HG02870 (cell line): Measurements from ENCODE around the gene CREG2.
"Not testable (repeated sequence)": the region's sequence is repeated elsewhere in the genome, so short reads cannot be mapped to it uniquely, and the experiment has no call there.

ENCODE experiments used
- ATAC-seq: cut with Tn5 transposase; IDR thresholded peaks from one replicate; pipeline ENCODE4 v1.9.1; 2021; ENCODE audit warnings: mild to moderate bottlenecking, moderate library complexity; ENCODE audit not compliant: unreplicated experiment

Gene CREG2

DNA sequence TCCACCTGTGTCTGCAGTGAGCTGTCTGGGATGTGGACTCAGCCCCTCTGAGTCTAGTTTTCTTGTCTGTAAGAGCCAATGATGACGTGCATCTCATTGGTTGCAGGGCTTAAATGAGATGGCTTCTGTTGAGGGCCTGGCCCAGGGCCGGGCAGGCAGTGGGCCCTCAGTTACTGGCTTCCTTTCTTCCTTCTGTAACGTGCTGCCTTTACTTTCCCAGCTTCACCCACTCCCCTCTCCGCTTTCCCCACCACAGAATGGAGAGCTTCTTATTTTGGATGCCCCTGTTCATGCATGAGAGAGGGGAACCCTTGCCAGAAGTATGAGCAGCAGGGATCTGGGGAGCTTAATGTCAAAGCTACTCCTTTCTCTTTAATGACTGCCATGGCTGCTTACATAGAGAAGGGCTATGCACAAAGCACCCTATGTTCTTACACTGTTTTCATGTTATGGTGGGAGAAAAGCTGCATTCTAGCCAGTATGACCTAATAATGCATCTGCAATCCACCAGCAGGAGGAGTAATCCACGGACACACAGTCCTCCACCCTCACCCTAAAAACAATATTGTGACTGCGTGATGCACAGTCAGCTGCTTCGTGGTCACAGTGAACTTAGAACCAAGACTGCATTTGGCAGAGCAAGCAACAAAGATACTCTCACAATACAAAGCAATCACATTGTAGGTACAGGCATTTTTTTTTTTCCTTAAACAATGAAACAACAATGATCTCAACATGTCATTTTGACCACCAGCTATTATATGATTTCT is 37.2 kb downstream of the CREG2 start:
- no peak for ATAC-seq

DNA sequence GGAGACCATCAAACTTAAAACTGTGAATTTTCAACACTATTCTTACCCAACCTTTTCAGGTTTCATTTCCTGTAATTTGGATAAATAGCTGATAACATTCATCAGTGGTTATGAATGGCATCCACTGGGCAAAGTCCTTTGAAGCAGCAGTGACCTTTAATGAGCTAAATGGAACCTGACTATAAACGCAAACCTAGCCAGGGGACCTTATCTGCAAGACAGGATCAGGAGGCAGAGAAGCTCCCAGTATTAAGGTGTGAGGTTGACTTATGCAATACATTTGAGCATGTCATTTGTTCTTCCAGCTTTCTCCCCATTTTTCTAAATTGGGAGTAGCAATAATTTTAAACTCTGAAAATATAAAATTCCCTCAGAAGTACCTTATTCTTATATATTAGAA is 38.4 kb downstream of the CREG2 start:
- no peak for ATAC-seq

DNA sequence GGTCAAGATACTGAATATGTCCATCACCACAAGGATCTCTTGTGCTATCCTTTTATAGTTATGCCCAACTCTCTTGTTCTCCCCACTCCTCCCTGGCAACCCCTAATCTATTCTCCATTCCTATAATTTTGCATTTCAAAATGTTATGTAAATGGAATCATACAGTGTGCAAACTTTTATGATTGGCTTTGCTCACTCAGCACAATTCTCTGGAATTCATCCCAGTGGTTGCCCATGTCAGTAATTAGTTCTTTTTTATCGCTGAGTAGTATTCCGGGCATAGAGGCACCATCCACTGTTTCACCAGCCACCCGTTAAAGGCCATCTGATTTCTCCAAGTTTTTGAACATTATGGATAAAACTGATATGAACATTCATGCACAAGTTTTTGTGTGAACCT is 40.4 kb downstream of the CREG2 start:
- ATAC-seq, result no peak

DNA sequence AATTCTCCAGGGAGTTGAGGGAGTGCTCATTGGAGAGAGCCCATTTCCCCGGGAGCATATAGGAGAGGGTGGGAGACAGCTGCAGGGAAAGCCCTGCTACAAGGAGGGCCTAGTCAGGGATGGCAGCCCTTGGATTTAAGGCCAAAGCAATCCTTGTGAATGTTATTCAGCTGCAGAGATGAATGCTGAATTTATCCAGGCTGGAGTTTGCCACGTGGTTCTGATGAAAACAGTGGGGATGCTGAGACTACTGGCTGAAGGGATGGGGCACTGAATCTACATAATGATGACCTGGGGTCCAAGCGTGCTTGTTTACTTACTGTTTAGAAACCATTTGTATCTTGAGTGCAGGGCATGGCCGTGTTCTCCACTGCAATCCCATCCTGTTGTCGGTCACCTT is 43.2 kb downstream of the CREG2 start:
- no peak for ATAC-seq

DNA sequence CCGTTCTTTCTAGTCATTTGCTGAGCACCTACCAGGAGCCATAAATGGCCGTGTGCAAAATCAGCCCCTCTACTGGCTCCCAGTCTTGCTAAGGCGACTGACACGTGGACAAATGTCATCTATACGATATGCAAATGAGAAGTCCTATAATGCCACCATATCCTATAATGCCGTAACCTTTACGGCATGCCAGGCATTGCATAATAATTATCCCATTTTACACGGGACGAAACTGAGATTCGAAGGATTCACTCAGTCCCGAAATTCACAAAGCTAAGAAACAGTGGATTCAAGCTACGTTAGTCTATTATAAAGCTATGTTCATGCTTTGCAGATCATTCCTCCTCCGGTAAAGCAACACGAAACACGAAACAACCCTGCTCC is 44.7 kb downstream of the CREG2 start:
- no peak for ATAC-seq

DNA sequence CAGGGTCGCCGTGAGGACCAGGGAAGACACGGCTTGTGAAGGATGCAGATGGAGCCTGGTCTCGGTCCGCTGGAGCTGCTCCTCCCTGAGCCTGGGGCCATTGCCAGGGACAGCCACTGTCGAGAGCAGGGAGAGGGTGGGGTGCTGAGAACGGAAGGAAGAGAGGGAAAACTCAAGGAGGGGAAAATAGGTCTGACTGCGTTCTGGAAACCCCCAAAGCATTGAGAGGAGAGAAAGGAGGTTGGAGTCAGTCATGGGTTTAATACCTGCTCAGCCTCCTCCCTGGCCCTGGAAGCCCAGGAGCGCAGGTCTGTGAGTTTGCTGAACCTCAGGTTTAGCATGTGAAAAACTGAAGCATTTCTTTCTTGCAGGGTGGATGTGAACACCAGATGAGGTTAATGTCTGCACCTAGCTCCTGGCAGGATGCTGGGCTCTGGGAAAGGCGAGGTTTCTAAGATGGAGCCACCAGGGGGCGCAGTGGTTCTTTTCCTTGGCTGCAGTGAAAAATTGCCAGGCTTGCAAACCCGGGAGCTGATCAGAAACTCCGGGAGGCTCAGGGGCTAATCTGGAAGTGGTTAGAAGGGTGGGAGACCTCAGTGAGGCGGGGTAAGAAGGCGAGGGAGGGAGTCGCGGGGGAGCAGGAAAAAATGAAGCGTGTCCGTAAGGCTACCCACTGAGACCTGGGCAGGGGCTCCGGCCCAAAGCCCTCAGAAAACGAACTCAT is 45.2 kb downstream of the CREG2 start:
- no peak for ATAC-seq

DNA sequence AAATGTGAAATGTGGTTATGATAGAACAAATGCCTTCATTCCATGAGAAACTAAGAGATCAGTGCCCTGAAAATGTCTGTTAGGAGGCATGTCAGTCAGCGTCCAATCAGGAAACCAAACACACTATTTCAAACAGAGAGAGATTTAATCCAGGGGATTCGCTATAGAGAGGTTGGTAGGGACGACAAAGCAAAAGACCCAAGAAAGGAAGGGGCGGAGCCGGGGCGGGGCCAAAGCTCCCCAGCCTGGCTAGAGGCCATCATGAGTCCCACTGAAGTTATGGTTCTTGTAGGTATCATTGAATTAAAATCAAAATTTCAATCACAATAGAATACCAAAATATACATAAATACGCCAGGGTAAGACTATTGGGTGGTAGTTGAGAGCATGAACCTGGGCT is 45.9 kb downstream of the CREG2 start:
- ATAC-seq, result no peak

DNA sequence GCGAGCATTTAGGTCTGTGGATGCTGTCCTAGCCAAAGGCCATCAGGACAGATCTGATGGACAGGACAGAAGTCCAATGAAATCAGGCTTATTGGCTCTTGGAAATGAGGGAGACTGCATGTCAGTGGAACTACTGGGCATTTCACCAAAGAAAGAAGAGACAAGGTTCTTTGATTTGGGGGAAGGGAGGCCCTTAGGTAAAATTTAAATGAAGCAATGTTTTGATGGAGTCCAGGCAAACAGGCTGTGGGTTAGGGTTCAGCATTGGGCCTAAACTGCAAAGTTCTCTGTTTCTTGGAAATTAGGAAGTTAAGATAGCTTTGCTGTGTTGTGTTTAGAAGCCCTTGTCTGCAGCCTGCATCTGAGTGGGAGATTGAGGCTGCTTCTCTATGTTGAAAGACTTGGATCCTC is 47.2 kb downstream of the CREG2 start:
- no peak for ATAC-seq

DNA sequence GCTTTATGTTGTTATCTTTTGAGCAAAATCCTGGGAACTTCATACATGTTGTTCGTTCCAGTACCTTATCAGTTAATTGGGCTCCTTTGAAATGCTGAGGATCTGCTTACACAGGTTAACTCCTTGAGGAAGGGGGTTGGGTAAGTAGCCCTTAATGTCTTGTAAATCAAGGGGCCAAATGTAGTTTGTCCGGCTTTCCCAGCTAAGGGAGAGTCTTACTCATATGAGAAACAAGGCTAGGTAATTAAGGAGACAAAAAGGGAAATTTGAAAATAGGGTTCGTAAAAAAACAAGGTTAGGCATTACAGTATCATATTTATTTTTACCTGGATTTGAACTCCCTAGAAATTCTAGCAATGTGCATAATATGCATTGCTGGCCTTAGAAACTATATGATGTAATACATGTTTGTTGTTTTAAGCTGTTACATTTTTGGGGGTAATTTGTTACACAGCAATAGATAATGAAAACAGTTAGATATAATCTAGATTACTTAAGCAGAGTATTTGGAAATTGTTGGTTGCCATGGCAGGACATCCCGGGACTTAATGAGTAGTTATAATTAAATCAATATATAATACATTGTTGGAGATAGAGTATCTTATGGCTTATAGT is 47.9 kb downstream of the CREG2 start:
- ATAC-seq, result no peak

DNA sequence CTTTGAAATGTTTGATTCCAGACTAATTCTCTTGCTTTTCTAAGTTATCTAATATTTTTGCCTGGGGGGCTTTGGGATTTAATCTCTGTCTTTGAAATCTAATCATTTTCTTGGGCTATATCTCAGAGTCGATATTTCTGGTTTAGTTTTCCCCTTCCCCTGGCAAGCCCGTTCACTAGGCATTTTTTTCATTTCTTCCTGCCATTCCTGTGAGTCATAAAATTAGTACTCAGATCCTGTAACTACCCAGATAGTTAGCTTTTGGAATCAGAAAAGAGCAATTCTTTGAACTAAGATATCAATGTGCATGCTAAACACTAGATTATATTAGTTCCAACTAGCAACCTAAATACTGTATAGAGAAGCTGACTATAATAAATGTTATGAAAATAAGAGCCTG is 49.4 kb downstream of the CREG2 start:
- ATAC-seq, result no peak

DNA sequence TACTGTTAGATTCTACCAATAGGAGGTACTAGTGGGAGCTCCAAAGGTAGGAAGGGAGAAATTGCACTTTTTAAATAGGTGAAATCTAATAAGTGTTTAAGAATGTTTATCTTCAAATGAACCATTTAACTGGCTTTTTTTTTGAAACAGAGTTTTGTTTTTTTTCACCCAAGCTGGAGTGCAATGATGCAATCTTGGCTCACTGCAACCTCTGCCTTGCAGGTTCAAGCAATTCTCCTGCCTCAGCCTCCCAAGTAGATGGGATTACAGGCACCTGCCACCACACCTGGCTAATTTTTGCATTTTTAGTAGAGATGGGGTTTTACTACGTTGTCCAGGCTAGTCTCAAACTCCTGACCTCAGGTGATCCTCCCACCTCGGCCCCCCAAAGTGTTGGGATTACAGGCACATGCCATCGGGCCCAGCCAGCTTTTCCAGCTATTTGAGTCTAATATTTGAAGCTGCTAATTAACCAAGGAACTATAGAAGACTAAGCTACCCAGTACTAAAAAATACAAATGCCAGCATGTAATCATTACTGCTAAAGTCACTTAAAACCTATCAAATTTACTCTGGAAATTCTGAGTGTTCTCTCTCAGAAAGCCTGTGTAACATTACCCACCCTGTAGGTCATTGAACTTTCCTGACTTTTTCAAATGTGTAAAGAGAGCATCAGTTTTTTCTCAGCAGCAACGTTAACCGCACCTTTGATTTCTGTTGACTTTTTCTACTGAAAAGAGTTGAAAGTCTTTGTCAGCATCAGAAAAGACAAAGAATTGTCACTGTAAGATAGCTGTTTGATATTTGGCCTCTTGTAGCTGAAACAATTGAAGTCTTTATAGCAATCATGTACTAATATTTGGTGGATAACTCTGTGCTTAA is 54.2 kb downstream of the CREG2 start:
- no peak for ATAC-seq

DNA sequence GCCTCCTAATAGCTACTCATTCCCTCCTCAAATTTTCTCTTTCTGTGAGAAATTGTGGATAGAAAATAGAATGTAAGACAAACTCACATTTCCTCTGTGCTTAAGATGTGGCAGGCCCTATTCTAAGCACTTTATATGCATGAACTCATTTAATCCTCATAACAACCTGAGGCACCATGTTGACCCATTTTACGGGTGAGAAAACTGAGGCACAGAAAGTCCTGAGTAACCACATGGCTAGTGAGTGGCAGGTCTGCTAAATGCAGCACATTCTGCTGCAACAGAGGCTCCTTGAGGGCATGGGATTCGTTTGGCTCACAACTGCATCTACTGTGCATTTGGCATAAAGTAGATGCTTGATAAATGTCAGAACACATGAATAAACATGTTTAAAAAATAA is 56.1 kb downstream of the CREG2 start:
- ATAC-seq, result no peak

DNA sequence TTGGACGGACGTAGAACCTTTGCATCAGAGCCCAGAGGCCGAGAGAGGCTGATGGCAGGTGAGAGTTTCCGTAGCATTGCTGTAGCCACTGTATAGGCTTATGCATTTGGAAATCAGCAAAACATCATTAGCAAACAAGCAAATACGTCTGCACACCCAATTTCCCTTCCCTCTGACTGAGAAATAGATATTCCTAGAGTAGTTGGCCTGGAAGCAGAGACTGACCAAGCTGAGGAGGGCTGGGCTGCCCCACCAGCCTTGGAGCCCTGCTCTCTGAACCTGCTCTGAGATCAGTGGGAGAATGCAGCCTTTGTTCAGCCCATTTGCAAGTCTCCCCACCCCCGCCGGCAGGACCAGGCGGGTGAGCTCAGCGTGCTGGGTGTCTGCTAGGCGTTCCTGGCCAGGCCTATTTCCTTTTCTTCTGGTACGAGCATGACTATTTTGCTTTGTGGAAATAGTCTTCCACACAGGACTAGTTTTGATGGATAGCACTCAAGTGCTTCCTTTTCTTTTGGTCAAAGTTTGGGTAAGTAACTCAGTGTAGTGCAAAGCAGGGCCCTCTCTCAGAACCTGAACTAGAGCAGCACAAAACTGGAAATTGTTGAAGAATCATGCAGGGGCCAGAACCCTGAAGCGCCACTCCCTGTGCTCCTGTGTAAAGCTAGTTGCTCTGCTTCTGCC is 56.9 kb downstream of the CREG2 start:
- ATAC-seq, result no peak

DNA sequence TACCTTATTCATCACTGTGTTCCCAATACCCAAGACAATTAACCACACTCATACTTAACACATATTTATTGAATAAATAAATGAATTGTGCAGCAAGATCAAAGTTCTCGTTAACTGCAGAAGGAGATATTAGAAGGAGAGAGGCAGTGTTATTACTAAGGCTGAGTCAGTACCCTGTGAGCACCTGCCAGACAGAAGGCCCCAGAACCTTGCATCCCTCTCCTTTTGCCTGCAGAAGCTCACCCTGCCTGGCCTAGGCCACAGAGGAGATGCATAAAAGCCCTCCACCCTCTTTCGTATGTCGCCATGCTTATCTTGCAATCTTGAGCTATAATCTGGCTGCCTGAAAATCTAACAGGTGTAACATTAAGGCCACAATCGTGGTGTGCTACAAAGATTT is 58.3 kb downstream of the CREG2 start:
- ATAC-seq, result no peak

DNA sequence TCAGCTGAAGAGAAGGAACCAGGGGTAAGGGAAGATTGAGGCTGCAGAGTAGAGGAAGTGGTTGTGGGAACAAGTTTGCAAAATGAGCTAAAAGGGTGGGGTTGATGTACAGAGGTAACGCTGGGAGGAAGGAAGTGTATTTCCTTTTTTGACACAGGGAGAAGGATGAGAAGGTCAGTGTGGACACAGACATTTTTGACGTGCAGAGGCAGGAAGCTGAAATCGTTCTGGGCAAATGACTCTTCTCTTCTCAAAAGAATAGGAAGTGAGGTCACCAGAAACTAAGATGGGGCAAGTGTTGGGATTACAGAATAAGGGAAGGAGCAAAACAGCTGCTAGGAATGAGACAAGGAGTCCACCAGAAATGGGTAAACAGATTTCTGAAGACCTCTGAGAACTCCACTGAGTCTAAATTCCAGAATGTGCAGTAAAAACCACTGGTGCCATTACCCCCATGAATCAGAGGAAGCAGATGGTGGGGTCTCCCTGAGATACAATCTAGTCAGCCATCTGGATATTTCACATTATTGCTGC is 58.8 kb downstream of the CREG2 start:
- ATAC-seq, result no peak

DNA sequence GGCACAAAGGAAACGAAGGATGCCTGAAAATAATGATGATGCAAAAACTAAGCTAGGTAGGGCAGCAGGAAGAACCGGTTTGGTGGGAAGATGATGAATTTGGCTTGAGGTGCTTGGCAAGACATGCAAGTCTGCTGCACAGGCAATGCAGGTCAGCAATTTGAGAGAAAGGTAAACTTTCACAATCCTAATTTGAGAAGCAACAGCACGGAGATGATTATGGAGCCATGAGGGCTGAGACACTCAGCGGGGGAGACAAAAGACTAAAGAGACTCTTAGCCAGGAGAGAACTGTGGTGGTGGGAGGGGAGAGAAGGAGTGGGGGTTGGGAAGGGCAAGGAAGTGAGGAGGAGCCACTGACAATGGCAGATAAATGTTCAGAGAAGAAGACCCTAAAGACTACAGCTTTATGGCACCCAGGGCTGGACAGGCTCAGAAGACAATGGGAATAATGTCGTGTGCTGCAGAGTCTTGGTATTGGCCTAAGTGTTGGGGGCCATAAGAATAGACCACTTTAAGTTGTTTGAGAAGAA is 59.4 kb downstream of the CREG2 start:
- no peak for ATAC-seq

DNA sequence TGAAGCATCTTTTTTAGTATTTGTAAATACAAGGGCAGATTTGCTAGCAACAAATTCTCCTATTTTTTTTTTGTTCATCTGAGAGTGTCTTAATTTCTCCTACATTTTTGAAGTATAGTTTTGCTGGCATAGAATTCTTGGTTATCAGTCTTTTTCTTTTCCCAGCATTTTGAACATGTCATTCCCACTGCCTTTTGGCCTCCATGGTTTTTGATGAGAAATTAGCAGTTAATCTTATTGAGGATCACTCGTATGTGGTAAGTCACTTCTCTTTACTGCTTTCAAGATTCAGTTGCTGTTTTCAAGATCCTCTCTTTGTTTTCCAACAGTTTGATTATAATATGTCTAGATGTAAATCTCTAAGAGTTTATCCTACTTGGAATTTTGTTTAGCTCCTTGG is 61.9 kb downstream of the CREG2 start:
- no peak for ATAC-seq

DNA sequence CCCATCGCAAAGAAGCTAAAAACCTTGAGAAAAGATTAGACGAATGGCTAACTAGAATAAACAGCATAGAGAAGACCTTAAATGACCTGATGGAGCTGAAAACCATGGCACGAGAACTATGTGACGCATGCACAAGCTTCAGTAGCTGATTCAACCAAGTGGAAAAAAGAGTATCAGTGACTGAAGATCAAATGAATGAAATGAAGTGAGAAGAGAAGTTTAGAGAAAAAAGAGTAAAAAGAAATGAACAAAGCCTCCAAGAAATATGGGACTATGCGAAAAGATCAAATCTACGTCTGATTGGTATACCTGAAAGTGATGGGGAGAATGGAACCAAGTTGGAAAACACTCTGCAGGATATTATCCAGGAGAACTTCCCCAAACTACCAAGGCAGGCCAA is 70.7 kb downstream of the CREG2 start:
- not testable (repeated sequence) for ATAC-seq

DNA sequence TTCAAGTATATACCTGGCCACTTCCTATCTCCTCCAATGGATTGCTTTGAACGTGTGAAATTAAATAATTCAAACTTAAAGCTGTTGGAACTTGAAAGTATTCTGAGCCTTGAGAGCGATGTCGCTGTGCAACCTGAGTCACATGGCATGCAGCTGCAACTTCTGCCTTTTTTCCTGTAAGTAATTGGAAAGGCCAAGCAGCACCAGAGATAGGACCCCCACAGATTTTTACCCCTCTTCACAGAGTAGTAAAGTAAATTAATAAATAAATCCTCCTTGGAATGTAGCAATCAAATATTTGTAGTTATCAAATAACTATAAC is 75.6 kb downstream of the CREG2 start:
- no peak for ATAC-seq
